Sigmoid colon (tissue), 7 donors: ENCODE measurements around the gene GJC1. TPM values are rescaled to one million over a fixed set of nuclear protein-coding genes. Genes with fewer than 3 reads are reported as not detected.

Source experiments
- DNase-seq: peaks from one replicate; pipeline ENCODE4 v3.0.0-alpha.2; 2019
- H3K27ac ChIP-seq, 4 donors: fragments of 200-600 bp; sonication (generic); one replicate each; pipeline ENCODE4 v1.5.1; 2016 to 2019; ENCODE audit warnings: mild to moderate bottlenecking in 1 of 4
- H3K27me3 ChIP-seq, 3 donors: fragments of 200-600 bp; sonication (generic); one replicate each; pipeline ENCODE4 v1.5.1; 2019; ENCODE audit warnings: mild to moderate bottlenecking in 1 of 3
- H3K36me3 ChIP-seq, 4 donors: fragments of 200-600 bp; sonication (generic); one replicate each; pipeline ENCODE4 v1.5.1; 2016 to 2019
- H3K4me1 ChIP-seq, 4 donors: fragments of 200-600 bp; sonication (generic); one replicate each; pipeline ENCODE4 v1.5.1; 2017 to 2019
- H3K4me3 ChIP-seq, 4 donors: fragments of 200-600 bp; sonication (generic); one replicate each; pipeline ENCODE4 v1.5.1; 2017 to 2019; ENCODE audit warnings: mild to moderate bottlenecking in 2 of 4, moderate library complexity in 1 of 4
- H3K9me3 ChIP-seq, 4 donors: fragments of 200-600 bp in 3 of 4; sonication (generic) in 3 of 4; one replicate each; pipeline versions ENCODE4 v1.5.1 to v1.6.1; 2013 to 2019
- CTCF ChIP-seq, 4 experiments: fragments of 450-650 bp in 3 of 4; fragments of 200-600 bp in 1 of 4; IDR thresholded peaks; one replicate each; pipeline ENCODE4 v1.5.1; 2016 to 2019; ENCODE audit warnings: antibody characterized with exemption in 4 of 4, mild to moderate bottlenecking in 3 of 4, moderate library complexity in 2 of 4
- EP300 ChIP-seq, 4 donors: sonication (generic); formaldehyde crosslinking; IDR thresholded peaks; one replicate each; pipeline ENCODE4 v1.6.1; 2017; ENCODE audit warnings: antibody characterized with exemption in 4 of 4
- POLR2A ChIP-seq, 2 donors: fragments of 450-650 bp; IDR thresholded peaks; one replicate each; pipeline ENCODE4 v1.6.1; 2016; ENCODE audit warnings: antibody characterized with exemption in 2 of 2, mild to moderate bottlenecking in 2 of 2, moderate library complexity in 2 of 2
- POLR2AphosphoS5 ChIP-seq, 4 donors: sonication (generic); formaldehyde crosslinking; IDR thresholded peaks; one replicate each; pipeline ENCODE4 v1.6.1; 2017; ENCODE audit warnings: antibody characterized with exemption in 4 of 4
- WGBS, 2 donors: extraction: QIAGEN DNeasy Blood & Tissue Kit; methylation state at CpG; one replicate each; pipeline ENCODE4 v1.1.7; 2013; 5-methylcytosine and 5-hydroxymethylcytosine counted together
- intact Hi-C: fragments of 100-400 bp; cut with DNase I; formaldehyde crosslinking; loops from one replicate; pipeline ENCODE4 v1.15.1; 2023
- polyA plus RNA-seq, 3 donors: library from polyadenylated mRNA; stranded (reverse); fragments of 200-250 nt; gene quantifications; one replicate each; pipeline ENCODE4 v1.2.3, GENCODE V29; 2013
- total RNA-seq, 4 donors: library from RNA; depleted of rRNA; stranded (reverse); fragments of >200 nt; gene quantifications; one replicate each; pipeline ENCODE4 v1.1.0, GENCODE V29; 2016
- donor health status: healthy with polysubstance abuse.
- donor health status: Bipolar disorder and iron deficiency.
- donor health status: healthy.

GJC1 gene
- total and polyA plus RNA-seq, 7 donors = 0.23 to 134 (median 68.0) TPM

GRCh38 chr17:44775136-44775837 lies 54.8 kb downstream of the GJC1 start:
- intact Hi-C loops = loop anchor here (1.0 to 5.0 kb wide), 2 partner anchors 52 to 245 kb away; no protein-coding TSS in a partner anchor
- peaks cover 0 to 53% (median 35%) of the 10 kb centered on the region in 4 donors for H3K4me1 ChIP-seq
- no peaks in the 10 kb centered on the region for H3K36me3 ChIP-seq
- peak overlapping the region; percentile 43 to 90 (median 80) for H3K27ac ChIP-seq
- peaks cover 5 to 10% (median 9%) of the 10 kb centered on the region in 3 donors for H3K27me3 ChIP-seq
- WGBS, 2 donors = 1% methylated on average over 50 of the region's 50 CpGs
- TF ChIP-seq POLR2AphosphoS5 (IDR thresholded peaks at IDR 0.05) = peak in 1 of 4 donors; percentile 61
- TF ChIP-seq EP300 (IDR thresholded peaks at IDR 0.05) = no peak
- TF ChIP-seq CTCF (IDR thresholded peaks at IDR 0.05) = peak in 1 of 4 experiments; percentile 28
- no peaks in the 10 kb centered on the region for H3K9me3 ChIP-seq
- H3K4me3 ChIP-seq = peak overlapping the region; percentile 35 to 70 (median 56)
- DNase-seq = peak; percentile 99

- Histone ChIP-seq H3K36me3 (no peaks in the 10 kb centered on the region), H3K4me3 (peak overlapping the region; percentile 35 to 70 (median 56)), H3K27ac (peak overlapping the region; percentile 43 to 90 (median 80)), H3K9me3 (no peaks in the 10 kb centered on the region), H3K27me3 (peaks cover 5 to 10% (median 9%) of the 10 kb centered on the region in 3 donors), H3K4me1 (peaks cover 0 to 45% (median 29%) of the 10 kb centered on the region in 4 donors)
- intact Hi-C loops = loop anchor here (1.0 to 5.0 kb wide), 3 partner anchors 53 to 246 kb away; no protein-coding TSS in a partner anchor
- DNase-seq = peak; percentile 92
- peak; percentile 98 to 99 (median 99) for TF ChIP-seq CTCF (IDR thresholded peaks at IDR 0.05)
- peak in 1 of 4 donors; percentile 16 for TF ChIP-seq POLR2AphosphoS5 (IDR thresholded peaks at IDR 0.05)
- TF ChIP-seq POLR2A (IDR thresholded peaks at IDR 0.05) = no peak
- TF ChIP-seq EP300 (IDR thresholded peaks at IDR 0.05) = no peak
- WGBS, 2 donors = 14 to 28% methylated on average over 42 of the region's 42 CpGs
Measured at GRCh38 chr17:44774271-44775135, 55.6 kb downstream of the GJC1 start.

- TF ChIP-seq EP300 (IDR thresholded peaks at IDR 0.05) (no peak), POLR2A (IDR thresholded peaks at IDR 0.05) (no peak), POLR2AphosphoS5 (IDR thresholded peaks at IDR 0.05) (no peak), CTCF (IDR thresholded peaks at IDR 0.05) (no peak)
- no peaks in the 10 kb centered on the region for H3K36me3 ChIP-seq
- intact Hi-C loops = no loop called here
- no peaks in the 10 kb centered on the region for H3K9me3 ChIP-seq
- H3K4me1 ChIP-seq = peaks cover 0 to 36% (median 18%) of the 10 kb centered on the region in 4 donors
- DNase-seq = no peak
- no peak overlapping the region for H3K27ac ChIP-seq
- no peak overlapping the region for H3K4me3 ChIP-seq
- WGBS, 2 donors = 46 to 63% methylated on average over 6 of the region's 6 CpGs
- peaks cover 5 to 10% (median 9%) of the 10 kb centered on the region in 3 donors for H3K27me3 ChIP-seq
Measured at GRCh38 chr17:44773140-44773539, 56.9 kb downstream of the GJC1 start.

- no peaks in the 10 kb centered on the region for H3K36me3 ChIP-seq
- H3K4me1 ChIP-seq = peaks cover 0 to 32% (median 18%) of the 10 kb centered on the region in 4 donors
- intact Hi-C loops = no loop called here
- WGBS, 2 donors = 39 to 73% methylated on average over 21 of the region's 21 CpGs
- H3K9me3 ChIP-seq = no peaks in the 10 kb centered on the region
- TF ChIP-seq CTCF (IDR thresholded peaks at IDR 0.05) (no peak), POLR2AphosphoS5 (IDR thresholded peaks at IDR 0.05) (no peak)
- H3K4me3 ChIP-seq = no peak overlapping the region
- no peak for DNase-seq
- H3K27ac ChIP-seq = no peak overlapping the region
- H3K27me3 ChIP-seq = peaks cover 5 to 10% (median 9%) of the 10 kb centered on the region in 3 donors
Measured at GRCh38 chr17:44772308-44773045, 57.6 kb downstream of the GJC1 start.
